ENCODE results near the gene SKAP1. TPM values are rescaled to one million over a fixed set of nuclear protein-coding genes. Genes with fewer than 3 reads are reported as not detected.

SKAP1 gene
- total RNA-seq, 4 donors from 2014 or later: 1.2 to 6.4 (median 4.9) TPM; not detected in 1

DNA sequence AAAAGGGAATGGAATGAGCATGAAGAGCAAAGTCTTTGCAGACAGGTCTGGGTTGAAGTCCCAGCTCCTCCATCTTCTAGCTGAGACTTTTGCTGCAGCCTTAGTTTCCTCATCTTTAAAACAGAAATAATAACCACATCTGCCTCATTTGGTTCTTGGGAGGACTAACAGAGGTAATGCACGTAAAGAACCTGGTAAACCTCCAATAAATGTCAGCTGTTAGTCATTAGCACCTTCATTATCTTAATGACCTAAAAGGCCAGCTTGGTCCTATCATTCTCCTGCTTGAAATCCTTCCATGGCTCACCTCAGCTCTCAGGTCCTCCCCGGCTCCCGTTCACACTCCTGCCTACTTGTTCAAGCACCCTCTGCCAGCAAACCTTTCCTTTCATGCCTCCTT, 51.8 kb downstream of the SKAP1 start:
- H3K36me3 ChIP-seq: no peaks in the 10 kb centered on the region
- peaks cover 16% of the 10 kb centered on the region for H3K27me3 ChIP-seq
- TF ChIP-seq, protein P1, sequence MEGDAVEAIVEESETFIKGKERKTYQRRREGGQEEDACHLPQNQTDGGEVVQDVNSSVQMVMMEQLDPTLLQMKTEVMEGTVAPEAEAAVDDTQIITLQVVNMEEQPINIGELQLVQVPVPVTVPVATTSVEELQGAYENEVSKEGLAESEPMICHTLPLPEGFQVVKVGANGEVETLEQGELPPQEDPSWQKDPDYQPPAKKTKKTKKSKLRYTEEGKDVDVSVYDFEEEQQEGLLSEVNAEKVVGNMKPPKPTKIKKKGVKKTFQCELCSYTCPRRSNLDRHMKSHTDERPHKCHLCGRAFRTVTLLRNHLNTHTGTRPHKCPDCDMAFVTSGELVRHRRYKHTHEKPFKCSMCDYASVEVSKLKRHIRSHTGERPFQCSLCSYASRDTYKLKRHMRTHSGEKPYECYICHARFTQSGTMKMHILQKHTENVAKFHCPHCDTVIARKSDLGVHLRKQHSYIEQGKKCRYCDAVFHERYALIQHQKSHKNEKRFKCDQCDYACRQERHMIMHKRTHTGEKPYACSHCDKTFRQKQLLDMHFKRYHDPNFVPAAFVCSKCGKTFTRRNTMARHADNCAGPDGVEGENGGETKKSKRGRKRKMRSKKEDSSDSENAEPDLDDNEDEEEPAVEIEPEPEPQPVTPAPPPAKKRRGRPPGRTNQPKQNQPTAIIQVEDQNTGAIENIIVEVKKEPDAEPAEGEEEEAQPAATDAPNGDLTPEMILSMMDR (IDR thresholded peaks at IDR 0.05): no peak
- TF ChIP-seq POLR2A (IDR thresholded peaks at IDR 0.05): no peak
- no peak for TF ChIP-seq POLR2AphosphoS5 (IDR thresholded peaks at IDR 0.05)
- no peak for TF ChIP-seq EP300 (IDR thresholded peaks at IDR 0.05; ENCODE audit: low read depth)
- in situ Hi-C loops (cut with MboI; ENCODE audit: low pct_ligation_motif_present in 1 of 4, low pct_unique_long_range_greater_than_20kb in 1 of 4, low sequenced_read_pairs in 3 of 4) (no loop called here), intact Hi-C loops (cut with DNase I; ENCODE audit: low total_unique reads) (no loop called here)
- DNase-seq: no peak
- H3K4me1 ChIP-seq: no peaks in the 10 kb centered on the region
- no peak overlapping the region for H3K4me3 ChIP-seq
- no peak overlapping the region for H3K27ac ChIP-seq
- H3K9me3 ChIP-seq: no peaks in the 10 kb centered on the region
- WGBS, 2 donors (ENCODE audit: low coverage in 1 of 2): 72 to 100% methylated on average over 2 to 3 of the region's 3 CpGs

DNA sequence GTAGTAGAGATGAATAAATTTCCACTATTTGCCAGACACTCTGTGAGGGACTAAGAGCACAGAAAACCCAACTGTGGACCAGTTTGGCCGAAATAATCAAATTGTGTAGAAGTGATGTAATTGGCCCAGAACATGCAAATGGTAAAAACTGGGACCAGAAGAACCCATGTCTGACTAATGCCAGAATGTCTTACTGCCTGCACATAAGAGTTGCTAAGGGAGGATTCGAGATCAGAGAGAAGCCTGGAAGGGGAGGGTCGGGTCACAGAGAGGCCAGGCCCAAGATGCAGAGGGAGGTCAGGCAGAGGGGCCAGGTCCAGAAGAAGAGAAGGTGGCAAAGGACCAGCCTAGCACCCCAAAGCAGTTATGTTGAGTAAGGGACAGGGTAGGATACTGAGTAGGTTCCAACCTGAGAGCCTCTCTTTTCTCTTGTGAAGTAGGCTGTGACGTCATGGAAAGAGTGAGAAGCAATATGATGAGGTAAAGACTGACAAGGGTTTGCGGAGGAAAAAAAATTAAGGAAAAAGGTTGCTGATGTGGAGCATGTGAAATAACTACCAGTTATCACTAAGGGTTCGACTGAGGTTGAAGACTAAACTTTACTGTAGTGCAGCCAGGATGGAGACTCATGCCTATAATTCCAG, 53.2 kb downstream of the SKAP1 start:
- Histone ChIP-seq H3K4me3 (no peak overlapping the region), H3K36me3 (no peaks in the 10 kb centered on the region), H3K27me3 (peaks cover 16% of the 10 kb centered on the region), H3K9me3 (no peaks in the 10 kb centered on the region), H3K27ac (no peak overlapping the region), H3K4me1 (no peaks in the 10 kb centered on the region)
- 91 to 92% methylated on average over 2 to 6 of the region's 6 CpGs for WGBS, 2 donors (ENCODE audit: low coverage in 1 of 2)
- intact Hi-C loops (cut with DNase I; ENCODE audit: low total_unique reads): no loop called here
- no peak for DNase-seq
- TF ChIP-seq POLR2A (IDR thresholded peaks at IDR 0.05) (no peak), POLR2AphosphoS5 (IDR thresholded peaks at IDR 0.05) (no peak), EP300 (IDR thresholded peaks at IDR 0.05; ENCODE audit: low read depth) (no peak)
- TF ChIP-seq, protein P1 (IDR thresholded peaks at IDR 0.05): no peak
- in situ Hi-C loops (cut with MboI; ENCODE audit: low pct_ligation_motif_present in 1 of 4, low pct_unique_long_range_greater_than_20kb in 1 of 4, low sequenced_read_pairs in 3 of 4): no loop called here

GRCh38 chr17:48375356-48375755, 54.7 kb downstream of the SKAP1 start:
- 62 to 69% methylated on average over 1 of the region's 1 CpG for WGBS, 2 donors (ENCODE audit: low coverage in 1 of 2)

GRCh38 chr17:48374650-48375230, 55.3 kb downstream of the SKAP1 start:
- intact Hi-C loops (cut with DNase I; ENCODE audit: low total_unique reads): no loop called here
- no peak overlapping the region for H3K4me3 ChIP-seq
- peaks cover 11% of the 10 kb centered on the region for H3K27me3 ChIP-seq
- H3K4me1 ChIP-seq: no peaks in the 10 kb centered on the region
- TF ChIP-seq POLR2A (IDR thresholded peaks at IDR 0.05) (no peak), EP300 (IDR thresholded peaks at IDR 0.05; ENCODE audit: low read depth) (no peak), POLR2AphosphoS5 (IDR thresholded peaks at IDR 0.05) (no peak)
- TF ChIP-seq, protein P1 (IDR thresholded peaks at IDR 0.05): peak; percentile 57 to 84 (median 77)
- DNase-seq: peak; percentile 67
- no peak overlapping the region for H3K27ac ChIP-seq
- in situ Hi-C loops (cut with MboI; ENCODE audit: low pct_ligation_motif_present in 1 of 4, low pct_unique_long_range_greater_than_20kb in 1 of 4, low sequenced_read_pairs in 3 of 4): no loop called here
- H3K36me3 ChIP-seq: no peaks in the 10 kb centered on the region
- no peaks in the 10 kb centered on the region for H3K9me3 ChIP-seq
- 75 to 86% methylated on average over 1 of the region's 1 CpG for whole genome bisulfite sequencing, 2 donors (ENCODE audit: low coverage in 1 of 2)

More at GRCh38 chr17:48375356-48375755, 54.7 kb downstream of the SKAP1 start:
- no peaks in the 10 kb centered on the region for H3K4me1 ChIP-seq
- no peaks in the 10 kb centered on the region for H3K36me3 ChIP-seq
- H3K27ac ChIP-seq: no peak overlapping the region
- in situ Hi-C loops (cut with MboI; ENCODE audit: low pct_ligation_motif_present in 1 of 4, low pct_unique_long_range_greater_than_20kb in 1 of 4, low sequenced_read_pairs in 3 of 4): no loop called here
- intact Hi-C loops (cut with DNase I; ENCODE audit: low total_unique reads): no loop called here
- no peak overlapping the region for H3K4me3 ChIP-seq
- no peaks in the 10 kb centered on the region for H3K9me3 ChIP-seq
- DNase-seq: no peak
- no peak for TF ChIP-seq POLR2A (IDR thresholded peaks at IDR 0.05)
- TF ChIP-seq, protein P1 (IDR thresholded peaks at IDR 0.05): no peak
- TF ChIP-seq EP300 (IDR thresholded peaks at IDR 0.05; ENCODE audit: low read depth): no peak
- no peak for TF ChIP-seq POLR2AphosphoS5 (IDR thresholded peaks at IDR 0.05)
- peaks cover 11% of the 10 kb centered on the region for H3K27me3 ChIP-seq
